HG02623 (cell line): ENCODE results near the gene DNAH9.
"Not testable (repeated sequence)": the region's sequence is repeated elsewhere in the genome, so short reads cannot be mapped to it uniquely, and the experiment has no call there.

Experiments
- ATAC-seq: cut with Tn5 transposase; IDR thresholded peaks from one replicate; pipeline ENCODE4 v1.9.1; 2021; ENCODE audit warnings: moderate library complexity; ENCODE audit not compliant: unreplicated experiment

DNAH9 gene

DNA sequence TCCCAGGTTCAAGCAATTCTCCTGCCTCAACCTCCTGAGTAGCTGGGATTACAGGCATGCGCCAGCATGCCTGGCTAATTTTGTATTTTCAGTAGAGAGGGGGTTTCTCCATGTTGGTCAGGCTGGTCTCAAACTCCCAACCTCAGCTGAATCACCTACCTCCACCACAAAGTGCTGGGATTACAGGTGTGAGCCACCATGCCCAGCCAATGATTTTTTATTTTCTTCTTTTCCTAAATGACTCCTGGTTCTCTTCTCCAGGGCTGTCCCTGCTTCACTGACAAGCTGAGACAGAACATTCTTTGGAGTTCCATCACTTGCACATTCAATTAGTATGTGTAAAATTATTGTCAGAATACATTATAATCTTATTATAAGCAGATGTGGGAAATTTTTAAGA lies 351.3 kb downstream of the DNAH9 start:
- ATAC-seq: not testable (repeated sequence)

DNA sequence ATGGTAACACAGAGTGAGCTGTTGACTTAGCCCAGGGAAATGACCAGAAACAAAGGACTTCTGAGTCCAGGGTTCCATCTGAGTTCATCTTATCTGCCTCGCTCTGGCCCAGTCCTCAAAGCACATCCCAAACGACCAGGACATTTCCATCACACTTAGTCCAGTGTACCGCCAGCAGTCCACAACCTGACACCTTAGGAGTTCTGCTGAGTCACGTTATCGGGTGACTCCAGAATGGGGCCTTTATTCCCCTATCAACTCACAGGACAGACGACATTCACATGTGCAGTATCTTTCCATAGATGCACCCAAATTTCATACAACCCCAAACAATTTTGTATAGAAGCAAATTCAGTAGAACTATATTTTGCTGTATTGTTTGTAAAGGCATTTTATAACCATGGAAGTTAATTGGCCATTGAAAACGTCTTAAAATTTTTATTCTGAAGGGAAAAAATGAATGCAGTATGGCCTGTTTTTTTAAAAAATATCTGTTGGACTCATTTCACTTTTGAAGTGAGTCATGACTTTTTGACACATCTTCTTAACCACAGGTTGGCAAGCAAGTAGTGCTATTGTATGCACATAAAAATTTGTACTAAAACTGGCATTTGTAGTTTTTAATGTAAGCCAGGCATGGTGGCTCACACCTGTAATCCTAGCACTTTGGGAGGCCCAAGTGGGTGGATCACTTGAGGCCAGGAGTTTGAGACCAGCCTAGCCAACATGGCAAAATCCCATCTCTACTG lies 352.7 kb downstream of the DNAH9 start:
- no peak for ATAC-seq

DNA sequence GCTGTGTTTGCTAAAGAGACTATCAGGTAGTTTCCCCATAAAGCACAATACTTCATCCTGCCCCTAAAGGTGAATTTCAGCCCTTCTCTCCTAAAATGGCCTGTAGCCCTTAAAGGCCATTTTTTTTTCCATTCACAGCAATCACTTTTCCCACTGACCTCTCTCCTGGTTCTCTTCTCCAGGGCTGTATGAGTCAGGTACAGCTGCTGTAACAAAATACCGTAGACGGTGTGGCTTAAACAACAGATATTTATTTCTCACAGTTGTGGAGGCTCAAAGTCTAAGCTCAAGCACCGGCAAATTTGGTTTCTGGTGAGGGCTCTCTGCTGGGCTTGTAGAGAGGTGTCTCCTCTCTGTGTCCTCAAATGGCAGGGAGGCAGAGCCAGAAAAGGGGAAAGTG lies 354.3 kb downstream of the DNAH9 start:
- ATAC-seq: no peak

DNA sequence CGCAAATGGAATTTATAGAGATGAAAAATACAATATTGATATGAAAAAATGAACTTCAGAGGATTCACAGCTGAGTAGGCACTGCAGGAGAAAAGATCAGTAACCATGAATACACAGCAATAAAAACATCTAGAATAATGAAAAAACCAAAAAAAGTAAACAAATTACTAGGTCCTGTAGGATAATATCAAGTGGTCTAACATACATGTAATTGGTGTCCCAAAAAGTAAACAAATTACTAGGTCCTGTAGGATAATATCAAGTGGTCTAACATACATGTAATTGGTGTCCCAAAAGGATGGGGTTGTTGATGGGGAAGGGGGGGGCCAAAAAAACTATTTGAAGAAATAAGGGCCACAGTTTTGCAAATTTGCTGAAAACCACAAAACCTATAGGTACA lies 355.7 kb downstream of the DNAH9 start:
- no peak for ATAC-seq

DNA sequence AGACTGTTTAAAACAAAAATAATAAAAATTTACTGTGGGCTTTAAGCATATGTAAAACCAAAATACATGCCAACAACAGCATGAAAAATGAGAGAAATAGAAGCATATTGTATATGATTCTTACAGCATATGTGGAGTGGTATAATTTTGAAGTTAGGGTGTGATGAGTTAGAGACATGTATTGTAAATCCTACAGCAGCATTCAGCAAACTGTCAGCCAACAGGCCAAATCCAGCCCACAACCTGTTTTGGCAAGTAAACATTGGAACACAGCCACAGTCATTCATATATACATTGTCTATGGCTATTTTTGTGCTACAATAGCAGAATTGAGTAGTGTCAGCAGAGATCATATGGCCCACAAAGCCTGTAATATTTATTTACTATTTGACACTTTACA lies 356.7 kb downstream of the DNAH9 start:
- ATAC-seq: no peak

DNA sequence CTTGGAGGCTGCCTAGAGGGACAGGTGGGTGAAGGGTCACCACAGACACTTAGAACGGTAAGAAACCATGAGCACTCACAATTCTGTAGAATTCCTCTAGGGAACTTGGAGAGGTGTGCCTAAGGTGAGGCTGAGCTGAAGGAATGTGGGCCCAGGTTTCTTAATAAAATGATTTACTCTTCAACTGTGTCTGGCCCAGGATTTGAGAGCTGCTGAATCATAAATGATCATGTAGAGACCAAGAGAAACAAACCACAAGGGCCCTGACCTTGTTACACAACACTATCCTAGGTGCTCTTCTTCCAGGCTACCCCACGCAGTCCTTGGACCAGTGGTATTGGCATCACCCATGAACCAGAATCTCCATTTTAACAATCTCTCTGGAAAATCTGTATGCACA lies 371.3 kb downstream of the DNAH9 start:
- ATAC-seq: no peak

DNA sequence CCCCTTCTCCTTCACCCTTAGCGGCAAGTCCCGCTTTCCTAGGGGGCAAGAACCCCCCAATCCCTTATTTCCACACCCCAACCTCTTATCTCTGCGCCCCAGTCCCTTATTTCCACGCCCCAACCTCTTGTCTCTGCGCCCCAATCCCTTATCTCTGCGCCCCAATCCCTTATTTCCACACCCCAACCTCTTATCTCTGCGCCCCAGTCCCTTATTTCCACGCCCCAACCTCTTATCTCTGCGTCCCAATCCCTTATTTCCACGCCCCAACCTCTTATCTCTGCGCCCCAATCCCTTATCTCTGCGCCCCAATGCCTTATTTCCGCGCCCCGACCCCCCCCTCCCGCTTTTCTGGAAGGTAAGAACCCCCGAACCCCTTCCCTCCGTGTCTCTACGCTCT lies 374.5 kb downstream of the DNAH9 start:
- not testable (repeated sequence) for ATAC-seq

DNA sequence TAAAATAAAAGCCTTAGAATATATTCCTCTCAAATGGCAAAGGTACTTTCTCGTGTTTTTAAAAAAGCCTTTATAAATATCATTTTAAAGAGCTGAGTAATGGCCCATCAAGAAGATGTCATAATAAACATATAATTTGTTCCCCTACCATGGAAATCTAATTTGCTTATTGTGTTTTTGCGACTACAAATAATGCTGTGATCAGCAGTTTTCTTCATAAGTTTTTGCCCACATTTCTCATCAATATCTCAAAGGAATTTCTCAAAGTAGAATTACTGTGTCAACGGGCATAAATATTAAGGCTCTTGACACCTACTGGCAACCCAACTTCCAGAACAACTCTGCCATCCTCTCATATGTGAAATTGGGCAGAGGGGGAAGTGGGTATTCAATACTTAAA lies 381.5 kb downstream of the DNAH9 start:
- no peak for ATAC-seq

DNA sequence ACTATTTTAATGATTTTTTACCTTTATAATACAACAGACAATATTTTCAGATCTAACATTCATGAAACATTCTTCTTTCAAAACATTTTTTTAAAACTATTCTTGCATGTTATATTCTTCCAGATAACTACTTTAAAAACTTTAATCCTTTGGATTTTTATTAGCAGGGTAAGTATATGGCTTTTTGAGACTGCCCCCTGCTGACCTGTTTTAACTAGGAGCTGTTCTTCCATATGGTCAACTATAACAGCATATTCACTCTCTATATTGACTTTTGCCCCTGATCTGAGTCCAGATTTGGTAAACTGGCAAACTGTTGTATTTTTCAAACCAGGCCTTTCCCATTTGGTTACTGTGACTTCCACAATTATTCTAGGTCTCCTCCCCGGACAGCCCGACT lies 382.5 kb downstream of the DNAH9 start:
- no peak for ATAC-seq

DNA sequence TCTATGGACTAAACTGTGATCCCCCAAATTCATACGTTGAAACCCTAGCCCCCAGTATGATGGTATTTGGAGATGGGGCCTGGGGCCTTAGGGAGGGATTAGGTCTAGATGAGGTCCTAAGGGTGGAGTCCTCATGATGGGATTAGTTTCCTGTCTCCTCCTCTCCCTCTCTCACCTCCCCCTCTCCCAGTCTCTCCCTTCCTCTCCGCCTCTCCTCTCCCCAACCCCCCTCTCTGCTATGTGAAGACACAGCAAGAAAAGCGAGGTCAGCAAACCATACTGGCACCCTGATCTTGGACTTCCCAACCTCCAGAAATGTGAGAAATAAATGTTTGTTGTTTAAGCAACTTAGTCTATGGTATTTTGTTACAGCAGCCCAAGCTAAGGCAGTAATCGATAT lies 383.6 kb downstream of the DNAH9 start:
- no peak for ATAC-seq

DNA sequence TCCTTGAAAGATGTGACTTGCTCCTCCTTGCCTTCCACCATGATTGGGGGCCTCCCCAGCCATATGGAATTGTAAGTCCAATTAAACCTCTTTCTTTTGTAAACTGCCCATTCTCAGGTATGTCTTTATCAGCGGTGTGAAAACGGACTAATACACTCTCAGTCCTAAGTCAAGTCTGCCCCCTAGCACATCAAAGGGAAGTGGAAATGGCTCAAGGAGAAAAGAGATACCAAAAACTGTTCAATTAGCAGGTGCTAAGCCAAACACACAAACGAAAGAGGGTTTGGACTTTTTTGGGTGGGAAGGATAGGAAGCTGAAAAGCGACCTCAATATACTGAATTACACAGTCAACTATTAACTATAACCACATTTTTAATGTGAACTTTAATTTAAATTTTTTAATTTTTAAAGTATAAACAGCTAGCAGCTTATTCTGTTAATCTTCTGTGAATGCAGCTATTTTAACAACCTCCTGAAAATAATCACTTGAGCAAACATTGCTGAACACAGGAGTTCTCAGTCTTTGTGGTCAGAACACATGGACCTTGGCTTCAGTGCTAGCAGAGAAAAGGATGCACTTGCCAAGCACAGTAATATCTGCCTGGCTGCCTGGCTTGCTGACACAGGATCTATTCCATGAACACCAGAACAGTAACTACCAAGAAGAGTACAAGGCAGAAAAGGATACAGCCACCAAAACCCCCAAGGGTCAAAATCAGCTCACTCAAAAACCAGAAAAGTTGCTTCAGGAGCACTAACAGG lies 388.1 kb downstream of the DNAH9 start:
- ATAC-seq: no peak

DNA sequence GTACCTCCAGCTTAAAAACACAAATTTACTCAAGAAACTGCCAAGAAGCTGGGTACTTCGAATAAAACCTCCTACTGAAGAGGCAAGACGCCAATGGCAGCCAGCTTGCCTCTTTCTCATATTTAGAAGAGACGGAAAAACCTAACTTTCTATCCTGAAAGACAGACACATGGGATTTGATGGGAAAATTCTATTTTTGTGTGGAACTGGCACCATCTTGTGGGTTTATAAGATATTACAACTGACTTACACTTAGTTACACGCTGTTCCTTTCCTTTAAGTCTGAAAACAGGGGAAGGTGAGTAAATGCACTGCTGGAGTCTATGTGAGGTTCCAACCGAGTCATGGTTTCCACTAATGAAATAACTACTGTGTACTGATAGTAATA lies 388.7 kb downstream of the DNAH9 start:
- ATAC-seq: no peak

DNA sequence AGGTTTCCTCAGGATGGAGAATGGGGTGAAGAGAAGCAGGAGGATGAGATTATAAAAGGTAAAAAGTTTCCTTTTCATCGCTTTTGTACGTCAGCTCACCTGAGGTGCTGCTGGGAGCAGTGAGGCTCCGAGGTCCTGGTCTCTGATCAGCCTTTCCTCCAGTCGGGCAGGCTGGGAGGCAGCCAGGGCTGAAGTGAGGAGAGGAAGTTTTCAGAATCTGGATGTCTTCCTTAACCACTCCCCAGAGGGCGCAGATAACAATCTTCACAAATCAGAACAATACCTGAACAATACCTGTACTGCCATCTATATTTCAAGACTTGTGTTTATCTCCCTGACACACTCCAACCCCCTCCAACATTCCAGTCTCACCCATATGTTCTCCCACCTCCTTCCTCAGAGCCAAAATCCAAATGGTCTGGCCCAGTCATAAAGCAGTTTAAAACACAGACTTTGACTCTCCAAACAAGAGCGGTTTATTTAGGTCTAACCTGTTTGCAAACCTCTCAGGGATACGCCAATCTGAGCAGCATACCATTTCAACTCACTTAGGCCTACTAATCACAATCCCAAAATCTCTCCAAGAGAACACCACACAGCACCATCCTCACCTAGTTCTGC lies 392.2 kb downstream of the DNAH9 start:
- no peak for ATAC-seq

DNA sequence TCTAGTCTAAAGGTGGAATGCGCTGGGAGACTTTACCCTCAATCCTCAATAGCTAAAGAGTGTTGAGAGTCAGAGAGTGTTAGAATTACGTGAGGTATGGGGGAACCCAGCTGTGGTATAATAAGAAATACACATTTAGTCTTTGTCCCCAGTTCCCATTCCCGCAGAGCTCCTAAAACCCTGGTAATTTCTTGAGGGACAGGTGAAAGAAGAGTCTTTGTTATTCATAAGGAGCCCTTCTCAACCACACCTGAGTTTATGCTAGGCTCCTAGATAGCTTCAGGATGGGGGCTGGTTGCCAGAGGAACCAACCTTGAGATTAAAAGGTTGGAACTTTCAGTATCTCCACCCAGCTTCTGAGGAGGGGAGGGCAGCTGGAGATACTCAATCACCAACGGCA lies 393.2 kb downstream of the DNAH9 start:
- no peak for ATAC-seq

DNA sequence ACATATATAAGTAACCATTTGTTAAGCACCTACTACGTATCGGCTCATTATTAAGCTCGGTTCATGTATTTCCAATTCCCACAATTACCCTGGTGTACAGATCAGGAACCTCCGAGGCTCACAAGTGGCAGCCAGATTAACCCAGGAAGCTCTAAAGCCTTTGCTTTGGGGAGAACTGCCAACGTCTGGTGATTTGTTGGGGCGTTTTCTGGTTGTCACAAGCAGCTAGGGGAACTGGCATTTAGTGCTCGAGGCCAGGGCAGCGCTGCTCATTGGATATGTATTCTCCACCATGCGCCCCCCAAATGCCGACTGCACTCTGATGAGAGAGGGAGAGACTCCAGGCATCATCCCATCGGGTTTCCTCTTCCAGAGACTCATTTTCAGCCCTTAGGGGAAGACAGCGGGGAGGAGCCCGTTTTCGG lies 398.5 kb downstream of the DNAH9 start:
- ATAC-seq: peak; percentile 24

DNA sequence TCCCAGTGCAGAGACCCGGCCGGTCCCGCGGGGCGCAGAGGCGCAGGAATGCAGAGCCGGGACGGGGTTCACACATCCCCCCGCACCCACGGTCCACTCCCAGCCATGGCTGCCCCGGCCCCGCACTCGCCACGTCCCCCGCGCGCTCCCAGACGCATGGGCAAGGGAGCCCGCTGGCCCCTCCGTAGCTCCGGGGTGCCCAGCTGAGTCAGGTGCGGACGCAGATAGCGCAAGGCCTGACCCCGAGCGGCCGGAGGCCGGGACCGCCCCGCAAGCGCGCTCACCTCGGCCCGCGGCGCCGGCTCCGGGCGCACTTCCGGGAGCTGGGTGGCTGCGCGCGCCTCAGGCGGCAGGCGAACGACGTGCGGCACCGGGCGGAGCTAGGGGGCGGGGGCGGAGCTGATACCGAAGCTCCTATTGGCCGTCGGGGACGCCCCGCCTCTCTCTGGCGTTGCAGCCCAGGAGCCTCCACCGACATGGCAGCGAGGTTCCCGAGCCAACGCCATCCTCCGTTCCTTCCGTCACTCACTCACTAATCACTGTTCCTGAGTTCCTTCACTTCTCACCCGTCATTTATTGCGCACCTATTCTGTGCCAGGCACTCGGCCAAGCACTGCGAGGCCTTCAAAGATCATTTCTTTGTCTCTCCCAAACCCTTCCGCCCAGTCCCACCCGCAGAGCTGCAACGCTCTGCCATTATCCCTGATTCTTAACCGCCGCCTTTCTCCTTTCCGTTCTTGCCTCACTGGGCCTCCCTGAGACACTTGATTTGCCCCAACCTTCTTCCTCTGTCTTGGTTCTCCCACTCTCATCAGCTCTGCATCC lies 399.1 kb downstream of the DNAH9 start, which contains the start of gene ZNF18:
ZNF18 (minus strand) TSS at position 329 of the 825 bp plus-strand sequence. CDS start 4,646 bp downstream, outside the sequence.
- ATAC-seq: peak; percentile 95

DNA sequence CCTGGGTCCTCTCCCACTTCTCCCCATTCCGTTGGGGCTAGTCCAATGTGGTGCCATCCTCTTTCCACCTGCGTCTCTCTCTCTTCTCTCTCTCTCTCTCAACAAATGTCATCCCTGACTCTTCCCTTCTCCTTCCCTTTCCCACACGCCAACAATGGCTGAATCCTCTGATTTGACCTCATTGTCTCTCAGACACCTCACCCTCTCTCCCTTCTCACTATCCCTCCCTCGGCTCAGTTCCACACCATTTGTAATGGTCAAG lies 399.6 kb downstream of the DNAH9 start:
- no peak for ATAC-seq

DNA sequence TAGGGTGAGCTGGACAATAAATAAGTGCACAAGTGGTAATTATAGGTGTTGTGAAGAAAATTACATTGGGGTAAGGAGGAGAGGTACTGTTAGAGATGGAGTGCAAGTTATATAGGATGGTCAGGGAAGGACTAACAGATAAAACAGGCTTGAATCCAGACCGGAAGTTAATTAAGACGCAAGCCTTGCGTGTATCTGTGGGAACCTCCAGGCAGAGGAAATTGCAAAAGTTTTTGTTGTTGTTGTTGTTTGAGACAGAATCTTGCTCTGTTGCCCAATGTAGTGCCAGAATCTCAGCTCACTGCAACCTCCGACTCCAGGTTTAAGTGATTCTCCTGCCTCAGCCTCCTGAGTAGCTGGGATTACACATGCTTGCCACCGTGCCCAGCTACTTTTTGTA lies 401.4 kb downstream of the DNAH9 start:
- ATAC-seq: no peak

DNA sequence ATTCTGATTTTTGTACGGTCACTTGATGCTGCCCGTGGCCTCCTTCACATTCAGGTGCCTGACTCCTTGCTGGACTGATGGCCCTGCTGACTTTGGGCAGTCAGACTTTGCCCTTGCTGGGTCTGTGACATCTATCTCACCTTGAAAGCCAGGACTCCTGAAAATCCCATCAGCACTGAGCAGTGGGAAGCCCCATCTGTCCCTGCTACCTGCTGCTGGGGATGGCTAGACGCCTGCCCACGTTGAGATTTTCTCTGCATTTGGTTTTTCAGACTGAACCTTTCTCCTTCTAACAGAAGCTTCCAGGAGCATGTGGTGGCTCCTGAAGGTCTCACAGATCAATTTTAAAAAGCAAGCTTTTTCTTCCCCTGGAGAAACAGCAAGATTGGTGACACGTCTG lies 409.2 kb downstream of the DNAH9 start:
- no peak for ATAC-seq
